GM06990 (cell line): ENCODE measurements around the gene KIF6.

Experiments used
- DNase-seq: peaks from one replicate; pipeline ENCODE4 v3.0.0-alpha.2; 2011; ENCODE audit not compliant: insufficient read length; ENCODE audit errors: extremely low read depth
- H3K27me3 ChIP-seq: replicated peaks from 2 replicates; pipeline ENCODE4 v1.6.0; 2011; ENCODE audit warnings: low read length; ENCODE audit not compliant: control insufficient read depth, insufficient read depth
- H3K36me3 ChIP-seq: 2 replicates; pipeline ENCODE4 v1.5.1; 2011; ENCODE audit warnings: low read length; ENCODE audit not compliant: control insufficient read depth, insufficient read depth
- H3K4me3 ChIP-seq: replicated peaks from 2 replicates; pipeline ENCODE4 v1.5.1; 2011; ENCODE audit warnings: low read depth, mild to moderate bottlenecking, control low read depth, low read length
- CTCF ChIP-seq: IDR thresholded peaks from 2 replicates; pipeline ENCODE4 v1.5.1; 2011; ENCODE audit warnings: low read length, control low read depth, mild to moderate bottlenecking, inconsistent platforms; ENCODE audit not compliant: insufficient read depth, poor library complexity, severe bottlenecking

KIF6 gene

GRCh38 chr6:39602601-39603519 is 122.3 kb downstream of the KIF6 start:
- Histone ChIP-seq H3K36me3 (no peaks in the 10 kb centered on the region), H3K4me3 (no peak overlapping the region), H3K27me3 (no peaks in the 10 kb centered on the region)
- DNase-seq = no peak
- TF ChIP-seq CTCF = no peak

- no peaks in the 10 kb centered on the region for H3K36me3 ChIP-seq
- DNase-seq = no peak
- TF ChIP-seq CTCF = no peak
- no peak overlapping the region for H3K4me3 ChIP-seq
- H3K27me3 ChIP-seq = no peaks in the 10 kb centered on the region
Measured at GRCh38 chr6:39599973-39600372, 125.2 kb downstream of the KIF6 start.

GRCh38 chr6:39599341-39599740 is 125.9 kb downstream of the KIF6 start:
- DNase-seq = no peak
- TF ChIP-seq CTCF = no peak

GRCh38 chr6:39594285-39594684 is 130.9 kb downstream of the KIF6 start:
- no peak for DNase-seq
- H3K36me3 ChIP-seq = no peaks in the 10 kb centered on the region
- no peak for TF ChIP-seq CTCF
- H3K4me3 ChIP-seq = no peak overlapping the region
- H3K27me3 ChIP-seq = no peaks in the 10 kb centered on the region

More at GRCh38 chr6:39599341-39599740, 125.9 kb downstream of the KIF6 start:
- Histone ChIP-seq H3K27me3 (no peaks in the 10 kb centered on the region), H3K36me3 (no peaks in the 10 kb centered on the region), H3K4me3 (no peak overlapping the region)

GRCh38 chr6:39593646-39594045 is 131.6 kb downstream of the KIF6 start:
- Histone ChIP-seq H3K36me3 (no peaks in the 10 kb centered on the region), H3K4me3 (no peak overlapping the region), H3K27me3 (no peaks in the 10 kb centered on the region; the same call in 1 of the 2 replicates)
- no peak for TF ChIP-seq CTCF
- no peak for DNase-seq
